Kidney epithelial cell (primary cell): Measurements from ENCODE around the gene MTFP1. TPM values are rescaled to one million over a fixed set of nuclear protein-coding genes. Genes with fewer than 3 reads are reported as not detected.

Source experiments
- DNase-seq: peaks from one replicate; pipeline ENCODE4 v3.0.0-alpha.2; 2010; ENCODE audit warnings: low read depth
- H3K27me3 ChIP-seq: 2 replicates; pipeline ENCODE4 v1.6.0; 2011; ENCODE audit warnings: low read length; ENCODE audit not compliant: control insufficient read depth, insufficient read depth
- H3K36me3 ChIP-seq: 2 replicates; pipeline ENCODE4 v1.5.1; 2011; ENCODE audit warnings: low read length; ENCODE audit not compliant: control insufficient read depth, insufficient read depth
- H3K4me3 ChIP-seq: 2 replicates; pipeline ENCODE4 v1.5.1; 2011; ENCODE audit warnings: low read depth, mild to moderate bottlenecking, control low read depth, low read length
- CTCF ChIP-seq: IDR thresholded peaks from 2 replicates; pipeline ENCODE4 v1.5.1; 2011; ENCODE audit warnings: mild to moderate bottlenecking, moderate library complexity, low read length, control low read depth, inconsistent platforms; ENCODE audit not compliant: insufficient read depth, poor library complexity, severe bottlenecking
- total RNA-seq: library from RNA; depleted of rRNA; stranded (reverse); fragments of >200 nt; gene quantifications from 2 replicates; pipeline ENCODE4 v1.2.3, GENCODE V29; 2015

MTFP1 gene
- total RNA-seq, 1 donor from 2014 or later, result 43.4 TPM

GRCh38 chr22:30408388-30409102 is 17.0 kb upstream of the MTFP1 start:
- peaks cover 4% of the 10 kb centered on the region for H3K36me3 ChIP-seq
- TF ChIP-seq CTCF, result no peak
- DNase-seq, result no peak
- no peaks in the 10 kb centered on the region for H3K27me3 ChIP-seq
- no peak overlapping the region for H3K4me3 ChIP-seq

- TF ChIP-seq CTCF, result no peak
- H3K36me3 ChIP-seq, result peaks cover 11% of the 10 kb centered on the region
- H3K4me3 ChIP-seq, result no peak overlapping the region
- DNase-seq, result no peak
- no peaks in the 10 kb centered on the region for H3K27me3 ChIP-seq
Observed at GRCh38 chr22:30411780-30412179, 13.8 kb upstream of the MTFP1 start.

GRCh38 chr22:30413001-30413400 is 12.6 kb upstream of the MTFP1 start:
- no peak for DNase-seq

GRCh38 chr22:30413745-30414524 is 11.6 kb upstream of the MTFP1 start:
- DNase-seq, result no peak
- no peaks in the 10 kb centered on the region for H3K27me3 ChIP-seq
- TF ChIP-seq CTCF, result no peak
- no peak overlapping the region for H3K4me3 ChIP-seq
- H3K36me3 ChIP-seq, result peaks cover 9% of the 10 kb centered on the region

More at GRCh38 chr22:30413001-30413400, 12.6 kb upstream of the MTFP1 start:
- H3K36me3 ChIP-seq, result peaks cover 9% of the 10 kb centered on the region
- H3K4me3 ChIP-seq, result no peak overlapping the region
- H3K27me3 ChIP-seq, result no peaks in the 10 kb centered on the region
- TF ChIP-seq CTCF, result no peak

- Histone ChIP-seq H3K36me3 (peaks cover 9% of the 10 kb centered on the region), H3K27me3 (no peaks in the 10 kb centered on the region), H3K4me3 (no peak overlapping the region)
- DNase-seq, result no peak
- TF ChIP-seq CTCF, result no peak
Observed at GRCh38 chr22:30414525-30415047, 11.0 kb upstream of the MTFP1 start.

DNA sequence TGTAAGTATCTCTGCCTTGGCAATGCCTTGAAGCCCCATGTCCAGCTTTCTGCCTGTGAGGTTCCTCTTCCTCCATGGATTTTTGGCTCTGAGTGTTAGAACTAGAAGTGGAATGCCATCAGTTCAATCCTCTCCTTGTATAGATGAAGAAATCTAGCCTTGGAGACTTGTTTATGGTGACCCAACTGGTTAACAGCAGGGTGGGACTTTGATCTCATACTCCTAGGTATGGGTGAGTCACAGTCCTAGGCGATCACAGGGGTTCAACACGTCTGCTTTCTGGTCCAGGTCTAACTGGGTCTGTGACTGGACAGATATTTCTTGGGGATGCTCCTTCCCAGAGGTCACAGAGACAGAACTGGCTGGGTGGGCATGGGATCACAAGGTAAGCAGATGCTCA is 9.2 kb upstream of the MTFP1 start:
- TF ChIP-seq CTCF, result no peak
- Histone ChIP-seq H3K36me3 (peaks cover 8% of the 10 kb centered on the region), H3K4me3 (no peak overlapping the region), H3K27me3 (no peaks in the 10 kb centered on the region)
- no peak for DNase-seq
